HepG2 (cell line): ENCODE data around the gene NDUFC1. TPM values are rescaled to one million over a fixed set of nuclear protein-coding genes. Genes with fewer than 3 reads are reported as not detected.

Source experiments
- ATAC-seq: fragments of 200-7000 bp; cut with Tn5 transposase; 3 replicates; pipeline ENCODE4 v1.9.1; 2020; ENCODE audit warnings: mild to moderate bottlenecking, moderate library complexity
- BruUV-seq: library from RNA; stranded (reverse); fragments of 400-500 nt; replicated peaks from 2 replicates; lab custom pipeline; 2021; lab: Mats Ljungman, UMichigan
- CTCF ChIA-PET: fragments of 300-600 bp; formaldehyde crosslinking; extraction: SDS; loops from one replicate; lab custom pipeline; 2021; ENCODE audit warnings: low total read pairs, inconsistent platforms, low intra/inter-chr PET ratio; lab: Yijun Ruan, JAX
- POLR2A ChIA-PET: fragments of 350-600 bp; sonication (Branson Sonifier 250); formaldehyde crosslinking; loops from one replicate; lab custom pipeline; 2020; ENCODE audit warnings: antibody characterized with exemption, inconsistent platforms; lab: Yijun Ruan, JAX
- DNase-seq: peaks from one replicate; pipeline ENCODE4 v3.0.0-alpha.2; 2015; ENCODE audit warnings: low spot score
- FAIRE-seq: peaks from 3 replicates; lab custom pipeline; 2011; peaks lifted over from hg19 to GRCh38; lab: Jason Lieb, UNC
- H2AFZ ChIP-seq: one replicate; pipeline ENCODE4 v1.6.1; 2011; ENCODE audit warnings: low read length, inconsistent platforms
- H3K27ac ChIP-seq: fragments of 300-600 bp; 3 replicates; pipeline ENCODE4 v1.8.0; 2011; ENCODE audit warnings: mixed run types, mild to moderate bottlenecking, mixed read lengths, low read length, inconsistent platforms; ENCODE audit not compliant: insufficient read depth; ENCODE audit errors: extremely low read length
- H3K27me3 ChIP-seq, 2 experiments: fragments of 200-600 bp in 1 of 2; 2 replicates in 1 of 2; 3 replicates in 1 of 2; pipeline versions ENCODE4 v1.6.0 to v1.8.0; 2011; ENCODE audit warnings: low read length in 2 of 2, mild to moderate bottlenecking in 2 of 2, moderate library complexity in 2 of 2, inconsistent platforms in 1 of 2; ENCODE audit not compliant: insufficient read depth in 2 of 2, control insufficient read depth in 1 of 2
- H3K36me3 ChIP-seq, 2 experiments: fragments of 200-600 bp in 1 of 2; replicated peaks in 1 of 2; 2 replicates in 1 of 2; 3 replicates in 1 of 2; pipeline versions ENCODE4 v1.5.1 to v1.8.0; 2011; ENCODE audit warnings: low read length in 2 of 2, inconsistent platforms in 1 of 2; ENCODE audit not compliant: insufficient read depth in 2 of 2, control insufficient read depth in 1 of 2
- H3K4me1 ChIP-seq: 2 replicates; pipeline ENCODE4 v1.5.1; 2012; ENCODE audit warnings: low read length, inconsistent platforms; ENCODE audit not compliant: insufficient read depth
- H3K4me2 ChIP-seq: 2 replicates; pipeline ENCODE4 v1.6.0; 2011; ENCODE audit warnings: low read depth, low read length, inconsistent platforms
- H3K4me3 ChIP-seq, 3 experiments: fragments of 200-600 bp in 1 of 3; sonication (generic), shearing (Covaris generic) in 1 of 3; replicated peaks in 1 of 3; 2 replicates each; pipeline ENCODE4 v1.5.1; 2011 to 2016; ENCODE audit warnings: low read length in 3 of 3, inconsistent platforms in 2 of 3, low read depth in 2 of 3, mild to moderate bottlenecking in 2 of 3, control low read depth in 1 of 3, mixed read lengths in 1 of 3; ENCODE audit not compliant: insufficient read depth in 1 of 3
- H3K79me2 ChIP-seq: one replicate; pipeline ENCODE4 v1.6.1; 2011; ENCODE audit warnings: low read length, inconsistent platforms; ENCODE audit not compliant: insufficient read depth
- H3K9ac ChIP-seq: 2 replicates; pipeline ENCODE4 v1.6.0; 2011; ENCODE audit warnings: mild to moderate bottlenecking, low read depth, low read length, inconsistent platforms; ENCODE audit not compliant: insufficient read depth
- H3K9me3 ChIP-seq: 2 replicates; pipeline ENCODE4 v1.5.1; 2012; ENCODE audit warnings: mild to moderate bottlenecking, low read length
- H4K20me1 ChIP-seq: 2 replicates; pipeline ENCODE4 v1.6.0; 2011; ENCODE audit warnings: inconsistent platforms, mild to moderate bottlenecking, low read length, moderate library complexity; ENCODE audit not compliant: insufficient read depth
- AGO2 ChIP-seq: fragments of 200-400 bp; formaldehyde crosslinking; optimal IDR thresholded peaks from 2 replicates; pipeline ENCODE3; 2017; ENCODE audit warnings: mild to moderate bottlenecking, low read depth, low read length, moderate library complexity
- ARNT2 ChIP-seq: sonication (generic); formaldehyde crosslinking; IDR thresholded peaks from 2 replicates; pipeline ENCODE4 v1.8.0; 2022; ENCODE audit warnings: mild to moderate bottlenecking, low read depth, missing genetic modification reagents, moderate library complexity
- ATF1 ChIP-seq: IDR thresholded peaks from 2 replicates; pipeline ENCODE4 v1.6.1; 2016; ENCODE audit warnings: mild to moderate bottlenecking, control low read depth
- BRD4 ChIP-seq: sonication (generic); formaldehyde crosslinking; IDR thresholded peaks from 2 replicates; pipeline ENCODE4 v1.4.0; 2020; ENCODE audit warnings: missing genetic modification reagents
- CBX5 ChIP-seq: sonication (generic); formaldehyde crosslinking; IDR thresholded peaks from 2 replicates; pipeline ENCODE4 v1.4.0; 2020; ENCODE audit warnings: missing genetic modification reagents, borderline replicate concordance
- ERF ChIP-seq: IDR thresholded peaks from 2 replicates; pipeline ENCODE4 v1.6.1; 2018; ENCODE audit warnings: missing biosample characterization, missing genetic modification reagents
- FOSL2 ChIP-seq: sonication (generic); formaldehyde crosslinking; IDR thresholded peaks from 2 replicates; pipeline ENCODE4 v1.4.0; 2020; ENCODE audit warnings: missing genetic modification reagents
- FUBP1 ChIP-seq: sonication (generic); formaldehyde crosslinking; IDR thresholded peaks from 2 replicates; pipeline ENCODE4 v1.5.1; 2020; ENCODE audit warnings: missing genetic modification reagents, mild to moderate bottlenecking, borderline replicate concordance
- HNRNPLL ChIP-seq: fragments of 200-400 bp; formaldehyde crosslinking; IDR thresholded peaks from 2 replicates; pipeline ENCODE4 v1.6.1; 2017; ENCODE audit warnings: mild to moderate bottlenecking, low read depth, low read length; ENCODE audit not compliant: poor library complexity, severe bottlenecking
- PHF21A ChIP-seq: sonication (generic); formaldehyde crosslinking; IDR thresholded peaks from 2 replicates; pipeline ENCODE4 v1.5.0; 2020; ENCODE audit warnings: mild to moderate bottlenecking, missing genetic modification reagents
- RARA ChIP-seq: IDR thresholded peaks from 2 replicates; pipeline ENCODE4 v1.6.1; 2016; ENCODE audit warnings: missing genetic modification reagents, missing compliant biosample characterization
- ZNF136 ChIP-seq: sonication (generic); formaldehyde crosslinking; IDR thresholded peaks from 2 replicates; pipeline ENCODE4 v1.8.1; 2022; ENCODE audit warnings: low read depth, mild to moderate bottlenecking, moderate library complexity, missing genetic modification reagents
- ZNF292 ChIP-seq: sonication (generic); formaldehyde crosslinking; IDR thresholded peaks from 2 replicates; pipeline ENCODE4 v1.8.1; 2022; ENCODE audit warnings: mild to moderate bottlenecking, low read depth, missing genetic modification reagents, borderline replicate concordance
- ZNF513 ChIP-seq: sonication (generic); formaldehyde crosslinking; conservative IDR thresholded peaks from 2 replicates; pipeline ENCODE4 v1.5.0; 2020; ENCODE audit warnings: missing genetic modification reagents
- ZNF784 ChIP-seq: sonication (generic); formaldehyde crosslinking; IDR thresholded peaks from 2 replicates; pipeline ENCODE4 v1.5.1; 2020; ENCODE audit warnings: missing genetic modification reagents, mild to moderate bottlenecking, borderline replicate concordance
- WGBS: methylation state at CpG from one replicate; pipeline ENCODE4 v1.1.6; 2017; ENCODE audit warnings: low lambda C conversion rate; 5-methylcytosine and 5-hydroxymethylcytosine counted together
- in situ Hi-C: cut with HindIII; loops from 2 replicates; pipeline ENCODE4 v1.10.0; 2017; ENCODE audit warnings: low pct_unique_long_range_greater_than_20kb; ENCODE audit not compliant: extremely low pct_ligation_motif_present
- intact Hi-C: fragments of 100-400 bp; cut with micrococcal nuclease; formaldehyde crosslinking; loops from one replicate; pipeline ENCODE4 v1.10.0; 2022; ENCODE audit not compliant: unreplicated experiment
- polyA plus RNA-seq, 8 experiments: library from polyadenylated mRNA; depleted of rRNA in 3 of 8; stranded (reverse) in 7 of 8; unstranded in 1 of 8; fragments of >200 nt; fragmentation: Illumina TruSeq in 4 of 8; extraction: Trizol in 4 of 8; gene quantifications; 2 replicates each; pipeline versions ENCODE4 v1.2.1 to v1.2.3, GENCODE V29; 2011 to 2016; ENCODE audit warnings: low read depth in 4 of 8, missing spikeins in 1 of 8, mixed read lengths in 1 of 8; ENCODE audit not compliant: insufficient read depth in 1 of 8
- total RNA-seq, 5 experiments: library from RNA; depleted of rRNA; stranded (reverse); fragments of >200 nt; fragmentation: Illumina TruSeq; extraction: Trizol; gene quantifications; 2 replicates each; pipeline ENCODE4 v1.2.3, GENCODE V29; 2016; ENCODE audit warnings: low read depth in 1 of 5

Gene NDUFC1
- total and polyA plus RNA-seq, 2 of the 13 experiments (the other 11 are each of a cell fraction or from before 2014, with no cell fraction given): 43.4 to 96.4 TPM

GRCh38 chr4:139301113-139301820, 1.0 kb downstream of the NDUFC1 start, which contains the start of gene NAA15 (continued):
- no peak for TF ChIP-seq ATF1 (CRISPR knock-in tag)

- DNase-seq (no peak), ATAC-seq (peak; percentile 3), FAIRE-seq (peak; percentile 21)
- H3K9me3 ChIP-seq: no peaks in the 10 kb centered on the region
- peaks cover 56% of the 10 kb centered on the region for H3K79me2 ChIP-seq
- peaks cover 67% of the 10 kb centered on the region for H3K4me1 ChIP-seq
- WGBS: 2% methylated on average over 16 of the region's 16 CpGs
- TSS peak; percentile 87 for BruUV-seq
- H3K9ac ChIP-seq: peak overlapping the region; percentile 81
- H2AFZ ChIP-seq: peak overlapping the region; percentile 90
- H3K27ac ChIP-seq: peak overlapping the region; percentile 86
- peaks cover 0 to 3% of the 10 kb centered on the region in 2 experiments; a peak in 2 of 5 replicates for H3K36me3 ChIP-seq
- peaks cover 19% of the 10 kb centered on the region for H4K20me1 ChIP-seq
- ChIA-PET CTCF (no interaction called here), POLR2A (interaction anchor here (0.7 to 3.1 kb wide), 18 partner anchors 8 to 365 kb away, joined by 3 to 37 read pairs (median 4); partner anchors contain the start of genes ELF2 and MGST2)
- H3K27me3 ChIP-seq: no peaks in the 10 kb centered on the region; a peak in 1 of 5 replicates
- H3K4me3 ChIP-seq: peak overlapping the region; percentile 78 to 94 (median 81)
- intact Hi-C loops: loop anchor here (2.0 to 5.0 kb wide), 5 partner anchors 124 to 283 kb away; partner anchors contain the start of genes ELF2, NOCT and RAB33B
- in situ Hi-C loops: loop anchor here (10.0 kb wide), 1 partner anchor 216 kb away; no protein-coding TSS in a partner anchor
- peak overlapping the region; percentile 73 for H3K4me2 ChIP-seq
- no peak for TF ChIP-seq ZNF292 (CRISPR knock-in tag)
- 0 out of 2 replicates have a peak, but pooled peaks have one; percentile 18 for TF ChIP-seq PHF21A (CRISPR knock-in tag)
- TF ChIP-seq ZNF784 (CRISPR knock-in tag): 0 out of 2 replicates have a peak, but pooled peaks have one; percentile 7
- TF ChIP-seq HNRNPLL: no peak
- TF ChIP-seq RARA (CRISPR knock-in tag): no peak
- TF ChIP-seq ARNT2 (CRISPR knock-in tag): no peak
- TF ChIP-seq BRD4: no peak
- no peak for TF ChIP-seq CBX5 (CRISPR knock-in tag)
- no peak for TF ChIP-seq ZNF513
- peak; percentile 11; the same call in 1 of the 2 replicates for TF ChIP-seq ZNF136 (CRISPR knock-in tag)
- TF ChIP-seq FOSL2 (CRISPR knock-in tag): 0 out of 2 replicates have a peak, but pooled peaks have one; percentile 20
- TF ChIP-seq FUBP1 (CRISPR knock-in tag): no peak
- TF ChIP-seq ERF: no peak
- TF ChIP-seq AGO2: no peak
Observed at GRCh38 chr4:139300431-139301112, 1.7 kb downstream of the NDUFC1 start.
